GM12878 (cell line): ENCODE results near the gene NAA20. TPM values are rescaled to one million over a fixed set of nuclear protein-coding genes. Genes with fewer than 3 reads are reported as not detected.

Experiments
- ASH2L ChIP-seq: fragments of 300-600, 200-600 bp; sonication (generic); IDR thresholded peaks from 2 replicates; pipeline ENCODE4 v1.6.1; 2017; ENCODE audit warnings: low read depth, mild to moderate bottlenecking, borderline replicate concordance
- BMI1 ChIP-seq: fragments of 450-650 bp; IDR thresholded peaks from 2 replicates; pipeline ENCODE4 v1.6.1; 2016; ENCODE audit warnings: mild to moderate bottlenecking, moderate library complexity, borderline replicate concordance
- BRCA1 ChIP-seq: IDR thresholded peaks from 2 replicates; pipeline ENCODE4 v1.6.1; 2011; ENCODE audit warnings: low read depth, low read length, improper control_type of control experiment
- ETV6 ChIP-seq, 2 experiments: fragments of 450-650 bp in 1 of 2; IDR thresholded peaks in 1 of 2; conservative IDR thresholded peaks in 1 of 2; 2 replicates each; pipeline ENCODE4 v1.6.1; 2014; ENCODE audit warnings: antibody characterized with exemption in 1 of 2, borderline replicate concordance in 1 of 2, low read depth in 1 of 2, mild to moderate bottlenecking in 1 of 2, moderate library complexity in 1 of 2
- JUND ChIP-seq: IDR thresholded peaks from 2 replicates; pipeline ENCODE4 v1.6.1; 2012; ENCODE audit warnings: low read depth, mild to moderate bottlenecking, low read length, improper control_type of control experiment, moderate library complexity
- MEF2A ChIP-seq: IDR thresholded peaks from 2 replicates; pipeline ENCODE4 v1.6.1; 2011; ENCODE audit warnings: low read depth, mild to moderate bottlenecking, low read length, moderate library complexity; ENCODE audit not compliant: insufficient read depth
- NR2C2 ChIP-seq: IDR thresholded peaks from 2 replicates; pipeline ENCODE4 v1.6.1; 2011; ENCODE audit warnings: borderline replicate concordance, low read depth; ENCODE audit not compliant: control insufficient read depth, insufficient read length
- NR2F1 ChIP-seq: fragments of 450-650 bp; conservative IDR thresholded peaks from 2 replicates; pipeline ENCODE4 v1.6.1; 2017; ENCODE audit warnings: mild to moderate bottlenecking
- PBX3 ChIP-seq: IDR thresholded peaks from 2 replicates; pipeline ENCODE4 v1.6.1; 2011; ENCODE audit warnings: mild to moderate bottlenecking, low read depth, low read length, moderate library complexity; ENCODE audit not compliant: insufficient replicate concordance
- POLR2A ChIP-seq: IDR thresholded peaks from 2 replicates; pipeline ENCODE4 v1.6.1; 2011; ENCODE audit warnings: low read depth, mild to moderate bottlenecking, low read length
- SP1 ChIP-seq: IDR thresholded peaks from one replicate; pipeline ENCODE4 v1.6.1; 2011; ENCODE audit warnings: low read depth, low read length
- SREBF2 ChIP-seq: IDR thresholded peaks from 2 replicates; pipeline ENCODE4 v1.6.1; 2012; ENCODE audit warnings: mild to moderate bottlenecking, low read length
- SRF ChIP-seq, 2 experiments: IDR thresholded peaks; 2 replicates each; pipeline ENCODE4 v1.6.1; 2011; ENCODE audit warnings: low read depth in 2 of 2, low read length in 2 of 2, mild to moderate bottlenecking in 1 of 2, moderate library complexity in 1 of 2
- TCF12 ChIP-seq: IDR thresholded peaks from 2 replicates; pipeline ENCODE4 v1.6.1; 2011; ENCODE audit warnings: low read depth, mild to moderate bottlenecking, low read length
- TCF3 ChIP-seq: IDR thresholded peaks from 2 replicates; pipeline ENCODE4 v1.6.1; 2012; ENCODE audit warnings: low read depth, mild to moderate bottlenecking, low read length, borderline replicate concordance; ENCODE audit not compliant: insufficient read depth
- polyA plus RNA-seq, 11 experiments: library from polyadenylated mRNA; depleted of rRNA in 4 of 11; unstranded in 6 of 11; stranded (reverse) in 5 of 11; fragments of >200 nt; fragmentation: Nextera tagmentation in 4 of 11; fragmentation: Illumina TruSeq in 1 of 11; extraction: Ambion mirVana in 4 of 11; extraction: Trizol in 1 of 11; gene quantifications; 1 replicate in 1 of 11; 2 replicates in 10 of 11; pipeline versions ENCODE4 v1.2.1 to v1.2.3, GENCODE V29; 2011 to 2016; ENCODE audit warnings: inconsistent platforms in 2 of 11, missing spikeins in 2 of 11, low read depth in 1 of 11
- total RNA-seq, 4 experiments: library from RNA; depleted of rRNA in 3 of 4; stranded (reverse); fragments of >200 nt in 3 of 4; fragmentation: Illumina TruSeq in 1 of 4; extraction: Trizol in 1 of 4; gene quantifications; 2 replicates each; pipeline versions ENCODE4 v1.2.1 to v1.2.3, GENCODE V29; 2013 to 2021
- TF ChIP-seq, protein P1 (sequence below): IDR thresholded peaks from 2 replicates; pipeline ENCODE4 v1.6.1; 2011; ENCODE audit warnings: low read depth, low read length, improper control_type of control experiment, borderline replicate concordance
- TF ChIP-seq, protein P2 (sequence below): fragments of 450-650 bp; IDR thresholded peaks from 2 replicates; pipeline ENCODE4 v1.6.1; 2017; ENCODE audit warnings: borderline replicate concordance

NAA20 gene
- total and polyA plus RNA-seq, 10 of the 15 experiments (the other 5 are each of a cell fraction or from before 2014, with no cell fraction given) = 48.3 to 366 (median 89.1) TPM

GRCh38 chr20:20052074-20052970, 35.2 kb downstream of the NAA20 start, which contains the start of the genes CFAP61 and CRNKL1 (continued):
- TF ChIP-seq ETV6 (conservative IDR thresholded peaks at IDR 0.05 in 1 of 2, IDR thresholded peaks at IDR 0.05 in 1 of 2; ENCODE audit: borderline replicate concordance in 1 of 2, low read depth in 1 of 2) (peak in 1 of 2 experiments; percentile 55; a peak in 1 of 4 replicates), NR2F1 (peak; percentile 97), TCF12 (peak; percentile 71; the same call in 1 of the 2 replicates), TCF3 (peak; percentile 71; the same call in 1 of the 2 replicates), JUND (no peak), ASH2L (peak; percentile 36; the same call in 1 of the 2 replicates), PBX3 (no peak), MEF2A (no peak), SP1 (peak; percentile 16), BRCA1 (no peak), SREBF2 (no peak), NR2C2 (peak; percentile 91), BMI1 (peak; percentile 100), SRF (IDR thresholded peaks at IDR 0.05; ENCODE audit: low read depth in 2 of 2, low read length in 2 of 2) (peak in 1 of 2 experiments; percentile 40; a peak in 1 of 4 replicates), POLR2A (peak; percentile 90)
- TF ChIP-seq, protein P1, sequence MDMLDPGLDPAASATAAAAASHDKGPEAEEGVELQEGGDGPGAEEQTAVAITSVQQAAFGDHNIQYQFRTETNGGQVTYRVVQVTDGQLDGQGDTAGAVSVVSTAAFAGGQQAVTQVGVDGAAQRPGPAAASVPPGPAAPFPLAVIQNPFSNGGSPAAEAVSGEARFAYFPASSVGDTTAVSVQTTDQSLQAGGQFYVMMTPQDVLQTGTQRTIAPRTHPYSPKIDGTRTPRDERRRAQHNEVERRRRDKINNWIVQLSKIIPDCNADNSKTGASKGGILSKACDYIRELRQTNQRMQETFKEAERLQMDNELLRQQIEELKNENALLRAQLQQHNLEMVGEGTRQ = no peak
- TF ChIP-seq, protein P2, sequence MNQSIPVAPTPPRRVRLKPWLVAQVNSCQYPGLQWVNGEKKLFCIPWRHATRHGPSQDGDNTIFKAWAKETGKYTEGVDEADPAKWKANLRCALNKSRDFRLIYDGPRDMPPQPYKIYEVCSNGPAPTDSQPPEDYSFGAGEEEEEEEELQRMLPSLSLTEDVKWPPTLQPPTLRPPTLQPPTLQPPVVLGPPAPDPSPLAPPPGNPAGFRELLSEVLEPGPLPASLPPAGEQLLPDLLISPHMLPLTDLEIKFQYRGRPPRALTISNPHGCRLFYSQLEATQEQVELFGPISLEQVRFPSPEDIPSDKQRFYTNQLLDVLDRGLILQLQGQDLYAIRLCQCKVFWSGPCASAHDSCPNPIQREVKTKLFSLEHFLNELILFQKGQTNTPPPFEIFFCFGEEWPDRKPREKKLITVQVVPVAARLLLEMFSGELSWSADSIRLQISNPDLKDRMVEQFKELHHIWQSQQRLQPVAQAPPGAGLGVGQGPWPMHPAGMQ = no peak
